GM23248 (cell line): ENCODE measurements around the gene NPFFR1.

Experiments used
- EZH2 ChIP-seq: fragments of 200-600 bp; sonication (generic); IDR thresholded peaks from 2 replicates; pipeline ENCODE4 v1.6.1; 2018; ENCODE audit warnings: antibody characterized with exemption, mild to moderate bottlenecking; ENCODE audit not compliant: insufficient read depth, poor library complexity, severe bottlenecking
- EZH2phosphoT487 ChIP-seq: fragments of 200-600 bp; sonication (generic); IDR thresholded peaks from 2 replicates; pipeline ENCODE4 v1.6.1; 2018; ENCODE audit warnings: antibody characterized with exemption, moderate library complexity, mild to moderate bottlenecking, low read depth; ENCODE audit not compliant: insufficient read depth

GRCh38 chr10:70223728-70224127 lies 60.1 kb downstream of the NPFFR1 start:
- TF ChIP-seq EZH2, result no peak
- no peak for TF ChIP-seq EZH2phosphoT487
